Lung (tissue), 12 donors: ENCODE measurements around the gene GNAZ. TPM values are rescaled to one million over a fixed set of nuclear protein-coding genes. Genes with fewer than 3 reads are reported as not detected.
A peak's percentile ranks its signal among the peaks of the same experiment; 100 is the strongest.

Experiments used
- ATAC-seq: fragments of 200-7000 bp; cut with Tn5 transposase; one replicate; pipeline ENCODE4 v1.9.1; 2020; ENCODE audit warnings: moderate number of reproducible peaks; ENCODE audit not compliant: insufficient read depth, low FRiP score
- DNase-seq, 3 donors: peaks; one replicate each; pipeline ENCODE4 v3.0.0-alpha.2; 2013 to 2017
- H3K27ac ChIP-seq, 2 donors: one replicate each; pipeline ENCODE4 v1.5.1; 2013; ENCODE audit warnings: mild to moderate bottlenecking in 2 of 2, moderate library complexity in 2 of 2, control low read depth in 1 of 2, inconsistent platforms in 1 of 2, low read depth in 1 of 2, low read length in 1 of 2
- H3K27me3 ChIP-seq, 3 donors: one replicate each; pipeline ENCODE4 v1.5.1; 2013; ENCODE audit warnings: low read length in 2 of 3; ENCODE audit not compliant: control insufficient read depth in 3 of 3, insufficient read depth in 3 of 3
- H3K36me3 ChIP-seq, 4 donors: one replicate each; pipeline ENCODE4 v1.5.1; 2013; ENCODE audit warnings: low read length in 4 of 4, mild to moderate bottlenecking in 1 of 4, moderate library complexity in 1 of 4; ENCODE audit not compliant: control insufficient read depth in 4 of 4, insufficient read depth in 4 of 4
- H3K4me1 ChIP-seq, 5 donors: one replicate each; pipeline ENCODE4 v1.5.1; 2013; ENCODE audit warnings: low read length in 5 of 5, mild to moderate bottlenecking in 2 of 5, moderate library complexity in 1 of 5; ENCODE audit not compliant: control insufficient read depth in 5 of 5, insufficient read depth in 5 of 5
- H3K4me3 ChIP-seq: one replicate; pipeline ENCODE4 v1.5.1; 2013; ENCODE audit warnings: mild to moderate bottlenecking, control low read depth, moderate library complexity
- H3K9ac ChIP-seq, 2 donors: one replicate each; pipeline ENCODE4 v1.5.1; 2013; ENCODE audit warnings: low read length in 2 of 2, control low read depth in 1 of 2; ENCODE audit not compliant: insufficient read depth in 1 of 2
- H3K9me3 ChIP-seq, 4 donors: one replicate each; pipeline ENCODE4 v1.5.1; 2013; ENCODE audit warnings: low read length in 3 of 4, mild to moderate bottlenecking in 1 of 4, moderate library complexity in 1 of 4; ENCODE audit not compliant: control insufficient read depth in 4 of 4, insufficient read depth in 3 of 4
- WGBS, 2 donors: extraction: QIAGEN DNeasy Blood & Tissue Kit; methylation state at CpG; one replicate each; pipeline ENCODE4 v1.1.7; 2013; 5-methylcytosine and 5-hydroxymethylcytosine counted together
- polyA plus RNA-seq, 2 donors: library from polyadenylated mRNA; stranded (reverse); fragments of 200-250 nt; gene quantifications; one replicate each; pipeline ENCODE4 v1.2.1, GENCODE V29; 2013
- total RNA-seq, 2 donors: library from RNA; depleted of rRNA in 1 of 2; stranded (reverse); fragments of >200 nt in 1 of 2; gene quantifications; one replicate each; pipeline ENCODE4 v1.2.1, GENCODE V29; 2014 to 2021
- TF ChIP-seq, protein P1 (sequence below): IDR thresholded peaks from 2 replicates; pipeline ENCODE4 v1.5.1; 2012; ENCODE audit warnings: mild to moderate bottlenecking; ENCODE audit errors: control extremely low read depth, extremely low read depth
- donor health status: control.
- donor health status: control.
- donor health status: Bipolar disorder and iron deficiency.
- donor health status: healthy.
- donor health status: DM: yes; HTN: yes; CAD: no.

The GNAZ gene
- total and polyA plus RNA-seq, 4 donors = 0.77 to 5.0 (median 2.3) TPM

DNA sequence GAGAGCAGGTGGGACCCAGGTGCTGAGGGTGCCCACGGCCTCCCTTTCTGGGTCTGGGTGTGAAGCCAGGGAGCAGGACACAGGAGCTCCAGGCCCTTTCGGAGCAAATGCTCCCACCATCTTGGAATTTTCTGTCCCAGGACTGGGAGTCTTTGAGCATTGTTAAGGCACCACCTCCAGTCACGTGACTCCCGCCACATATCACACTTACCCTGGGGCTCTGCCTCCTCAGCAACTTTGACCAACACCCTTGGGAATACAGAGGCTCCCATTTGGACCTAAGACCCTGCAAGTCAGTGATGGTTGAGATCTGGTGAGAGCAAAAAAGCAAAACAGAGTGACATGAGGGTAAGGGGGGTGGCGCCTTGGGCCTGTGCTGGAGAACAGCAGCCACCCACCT, 35.6 kb downstream of the GNAZ start:
- WGBS, 2 donors = 94 to 95% methylated on average over 5 of the region's 5 CpGs
- H3K9me3 ChIP-seq = no peaks in the 10 kb centered on the region
- peaks cover 0 to 5% (median 0%) of the 10 kb centered on the region in 5 donors for H3K4me1 ChIP-seq
- H3K4me3 ChIP-seq = no peak overlapping the region
- no peak for ATAC-seq
- H3K27me3 ChIP-seq = no peaks in the 10 kb centered on the region
- H3K9ac ChIP-seq = no peak overlapping the region
- no peak for DNase-seq
- no peak overlapping the region for H3K27ac ChIP-seq
- TF ChIP-seq, protein P1, sequence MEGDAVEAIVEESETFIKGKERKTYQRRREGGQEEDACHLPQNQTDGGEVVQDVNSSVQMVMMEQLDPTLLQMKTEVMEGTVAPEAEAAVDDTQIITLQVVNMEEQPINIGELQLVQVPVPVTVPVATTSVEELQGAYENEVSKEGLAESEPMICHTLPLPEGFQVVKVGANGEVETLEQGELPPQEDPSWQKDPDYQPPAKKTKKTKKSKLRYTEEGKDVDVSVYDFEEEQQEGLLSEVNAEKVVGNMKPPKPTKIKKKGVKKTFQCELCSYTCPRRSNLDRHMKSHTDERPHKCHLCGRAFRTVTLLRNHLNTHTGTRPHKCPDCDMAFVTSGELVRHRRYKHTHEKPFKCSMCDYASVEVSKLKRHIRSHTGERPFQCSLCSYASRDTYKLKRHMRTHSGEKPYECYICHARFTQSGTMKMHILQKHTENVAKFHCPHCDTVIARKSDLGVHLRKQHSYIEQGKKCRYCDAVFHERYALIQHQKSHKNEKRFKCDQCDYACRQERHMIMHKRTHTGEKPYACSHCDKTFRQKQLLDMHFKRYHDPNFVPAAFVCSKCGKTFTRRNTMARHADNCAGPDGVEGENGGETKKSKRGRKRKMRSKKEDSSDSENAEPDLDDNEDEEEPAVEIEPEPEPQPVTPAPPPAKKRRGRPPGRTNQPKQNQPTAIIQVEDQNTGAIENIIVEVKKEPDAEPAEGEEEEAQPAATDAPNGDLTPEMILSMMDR = no peak
- no peaks in the 10 kb centered on the region for H3K36me3 ChIP-seq

DNA sequence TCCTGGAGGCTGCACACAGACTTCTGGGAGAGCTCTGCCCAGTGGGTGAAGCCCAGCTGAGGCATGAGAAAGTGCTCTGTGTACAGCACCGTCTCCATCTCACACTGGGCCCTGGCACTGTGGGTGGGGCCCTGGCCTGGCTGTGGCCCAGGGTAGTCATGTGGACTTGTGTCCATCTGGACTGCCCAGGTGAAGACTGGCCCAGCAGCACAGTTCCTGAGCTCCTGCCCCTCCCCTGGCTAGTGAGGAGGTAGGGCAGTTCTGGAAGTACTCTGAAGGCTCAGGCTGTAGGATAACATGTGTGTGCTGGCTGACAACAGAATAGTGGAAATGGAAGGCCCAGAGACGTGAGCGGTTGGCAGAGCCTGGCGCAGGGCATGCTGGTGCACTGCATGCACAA, 36.0 kb downstream of the GNAZ start:
- H3K27me3 ChIP-seq = no peaks in the 10 kb centered on the region
- no peak overlapping the region for H3K27ac ChIP-seq
- TF ChIP-seq, protein P1 = no peak

DNA sequence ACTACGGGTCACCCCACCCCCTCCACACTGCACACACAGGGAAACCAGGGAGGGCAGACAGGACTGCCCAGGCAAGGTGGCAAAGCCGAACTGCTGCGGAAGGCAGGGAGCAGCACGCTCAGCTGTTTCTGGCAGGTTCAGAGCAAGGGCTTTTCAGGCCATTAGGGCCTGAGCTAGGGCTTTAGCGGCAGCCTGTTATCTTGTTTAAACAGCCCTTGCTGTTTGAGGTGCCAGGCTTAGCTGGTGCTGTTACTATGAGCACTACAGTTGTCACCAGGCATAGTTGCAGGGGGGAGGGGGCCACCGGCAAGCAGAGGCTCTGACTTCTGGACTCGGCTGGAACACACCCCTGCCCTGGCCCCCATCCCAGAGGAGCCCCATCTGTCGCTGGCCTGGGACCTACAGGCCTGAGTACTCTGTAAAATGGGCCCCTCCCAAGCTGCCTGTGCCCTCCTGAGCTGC, 36.6 kb downstream of the GNAZ start:
- no peaks in the 10 kb centered on the region for H3K27me3 ChIP-seq
- peaks cover 0 to 5% (median 0%) of the 10 kb centered on the region in 5 donors for H3K4me1 ChIP-seq
- DNase-seq (peak; percentile 15 to 26 (median 25)), ATAC-seq (no peak)
- no peaks in the 10 kb centered on the region for H3K36me3 ChIP-seq
- H3K27ac ChIP-seq = no peak overlapping the region
- no peaks in the 10 kb centered on the region for H3K9me3 ChIP-seq
- TF ChIP-seq, protein P1 = no peak
- no peak overlapping the region for H3K4me3 ChIP-seq
- no peak overlapping the region for H3K9ac ChIP-seq
- 80 to 92% methylated on average over 8 of the region's 8 CpGs for WGBS, 2 donors

More for the DNA sequence above, 36.0 kb downstream of the GNAZ start:
- Histone ChIP-seq H3K4me1 (peaks cover 0 to 5% (median 0%) of the 10 kb centered on the region in 5 donors), H3K36me3 (no peaks in the 10 kb centered on the region), H3K9ac (no peak overlapping the region), H3K9me3 (no peaks in the 10 kb centered on the region), H3K4me3 (no peak overlapping the region)
- ATAC-seq = no peak
- 89 to 91% methylated on average over 4 of the region's 4 CpGs for WGBS, 2 donors
- DNase-seq = no peak
